HG03457 (cell line): Measurements from ENCODE around the gene PPDPF.

ENCODE experiments used
- ATAC-seq: cut with Tn5 transposase; IDR thresholded peaks from one replicate; pipeline ENCODE4 v1.9.1; 2021; ENCODE audit warnings: moderate number of reproducible peaks; ENCODE audit not compliant: unreplicated experiment

The PPDPF gene

GRCh38 chr20:63536241-63536977 is 15.8 kb downstream of the PPDPF start:
- no peak for ATAC-seq

DNA sequence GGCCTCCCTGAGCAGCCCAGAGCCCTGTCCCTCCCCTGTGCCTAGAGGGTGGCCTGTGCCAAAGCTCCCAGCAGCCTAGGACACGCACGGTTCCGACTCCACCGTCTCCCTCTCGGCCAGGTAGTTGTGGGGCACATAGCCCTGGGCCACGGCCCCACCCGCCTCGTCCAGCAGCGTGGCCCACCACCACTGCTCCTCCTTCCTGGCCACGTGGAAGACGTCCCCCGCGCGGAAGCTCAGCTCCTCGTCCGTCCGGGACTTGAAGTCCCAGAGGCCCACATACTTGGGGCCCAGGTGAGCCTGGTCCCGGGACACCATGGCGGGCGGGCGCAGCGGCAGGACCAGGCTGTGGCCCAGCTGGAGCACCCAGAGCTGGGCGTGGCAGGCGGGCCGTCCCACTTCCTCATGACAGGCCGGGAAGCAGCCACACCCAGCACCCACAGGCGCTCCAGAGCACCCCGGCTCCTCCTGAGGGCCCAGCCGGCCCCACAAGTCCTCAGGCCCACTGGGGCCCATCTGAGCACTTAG is 16.5 kb downstream of the PPDPF start, which contains the start of gene PTK6:
PTK6 (minus strand) TSS at position 380 of the 528 bp plus-strand sequence; CDS start at position 318, 62 bp downstream.
- ATAC-seq, result no peak

DNA sequence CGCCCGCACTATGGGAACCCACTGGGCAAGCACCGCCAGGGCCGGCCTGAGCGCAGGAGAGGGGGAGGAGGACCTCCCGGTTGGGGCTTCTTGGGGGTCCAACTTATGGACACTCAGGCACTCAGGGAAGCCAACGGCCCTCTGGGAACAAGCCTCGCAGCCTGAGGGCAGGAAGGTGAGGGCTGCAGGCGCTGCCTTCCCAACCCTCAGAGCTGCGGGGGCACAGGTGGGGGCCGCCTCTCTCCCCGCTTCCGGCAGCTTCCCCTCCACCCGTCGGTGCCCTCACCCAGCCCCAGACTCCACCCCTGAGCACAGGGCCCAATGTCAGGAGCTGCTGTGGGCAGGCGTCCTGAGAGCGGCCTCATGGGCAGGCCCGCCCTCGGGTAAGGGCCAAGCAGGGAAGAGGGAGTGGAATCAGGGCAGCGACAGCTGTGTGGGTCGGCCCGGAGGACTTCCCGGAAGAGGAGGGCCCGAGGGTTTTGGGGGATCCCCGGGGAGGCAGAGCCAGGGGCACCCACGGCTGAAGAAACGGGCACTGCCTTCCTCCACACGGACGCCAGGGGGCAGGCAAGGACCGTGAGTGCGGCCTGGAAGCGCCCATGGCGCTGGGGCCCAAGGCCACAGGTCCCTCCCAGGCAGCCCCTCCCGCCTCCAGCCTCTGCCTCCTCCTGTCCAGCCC is 17.1 kb downstream of the PPDPF start:
- ATAC-seq, result peak; percentile 73

- no peak for ATAC-seq
These were observed 17.9 kb downstream of the PPDPF start for GRCh38 chr20:63538204-63539091.

DNA sequence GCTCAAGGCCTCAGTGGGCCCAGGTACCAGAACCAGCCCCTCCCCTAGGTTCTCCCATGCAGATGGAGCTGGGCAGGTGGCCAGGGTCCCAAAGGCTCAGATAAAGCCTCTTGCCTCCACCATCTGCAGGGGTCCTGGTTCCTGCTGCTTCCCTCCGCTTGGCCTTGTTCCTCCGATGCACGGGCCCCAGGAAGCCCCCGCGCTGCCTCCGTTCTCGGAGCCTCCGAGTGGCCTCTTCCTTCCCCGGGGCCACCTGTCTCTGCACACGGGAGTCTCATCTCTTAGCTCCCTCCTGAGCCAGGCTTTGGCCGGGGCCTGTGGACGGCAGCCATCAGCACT is 18.5 kb downstream of the PPDPF start:
- ATAC-seq, result no peak

GRCh38 chr20:63539441-63540370 is 19.1 kb downstream of the PPDPF start:
- no peak for ATAC-seq

DNA sequence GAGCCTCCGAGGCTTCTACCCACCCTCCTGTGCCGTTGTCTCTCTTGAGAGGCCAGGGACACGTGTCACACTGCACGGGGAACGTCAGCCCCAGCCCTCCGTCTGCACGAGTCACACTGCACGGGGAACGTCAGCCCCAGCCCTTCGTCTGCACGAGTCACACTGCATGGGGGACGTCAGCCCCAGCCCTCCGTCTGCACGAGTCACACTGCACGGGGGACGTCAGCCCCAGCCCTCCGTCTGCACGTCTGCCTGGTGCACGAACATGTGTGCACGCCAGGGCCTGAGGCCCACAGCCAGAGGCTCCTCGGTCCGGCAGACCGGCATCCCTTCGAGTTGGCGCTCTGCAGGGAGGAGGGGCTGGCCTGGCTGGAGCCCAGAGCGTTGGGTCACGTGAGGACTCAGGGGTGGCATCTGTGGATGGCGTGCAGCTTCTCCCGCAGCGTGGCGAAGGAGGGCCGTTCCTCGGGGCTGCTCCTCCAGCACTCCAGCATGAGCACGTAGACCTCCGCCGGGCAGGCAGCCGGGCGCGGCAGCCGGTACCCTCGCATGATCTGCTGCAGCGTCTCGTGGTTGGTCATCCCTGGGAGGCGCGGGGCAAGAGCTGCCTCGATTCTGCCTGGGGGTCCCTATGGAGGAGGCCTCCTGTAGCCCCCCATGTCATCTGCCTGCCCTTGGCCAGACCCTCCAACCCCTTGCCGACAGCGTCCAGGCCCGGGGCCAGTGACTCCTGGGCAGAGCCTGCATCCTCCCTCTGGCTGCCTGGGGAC is 20.0 kb downstream of the PPDPF start:
- no peak for ATAC-seq

GRCh38 chr20:63541371-63541770 is 20.8 kb downstream of the PPDPF start:
- ATAC-seq, result no peak

GRCh38 chr20:63542031-63542559 is 21.5 kb downstream of the PPDPF start:
- ATAC-seq, result no peak

DNA sequence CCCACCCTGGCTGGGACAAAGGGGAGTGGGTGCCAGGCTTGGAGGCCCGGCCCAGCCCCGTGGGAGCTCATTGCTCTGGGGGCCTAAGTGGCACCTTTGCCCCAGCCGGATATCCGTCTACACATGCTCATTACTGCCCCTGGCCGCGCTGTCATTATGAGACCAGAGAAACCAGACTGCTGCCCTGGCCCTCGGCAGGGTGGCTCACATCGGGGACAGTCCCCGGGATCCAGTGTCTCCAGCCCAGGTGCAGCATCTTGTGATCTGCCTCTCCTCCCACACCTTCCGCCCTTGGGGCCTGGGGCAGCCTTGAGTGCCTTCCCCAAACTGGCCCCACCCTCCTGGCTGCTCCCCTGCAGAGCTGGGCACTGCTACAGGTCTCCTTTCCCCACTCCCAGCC is 22.1 kb downstream of the PPDPF start:
- ATAC-seq, result no peak

GRCh38 chr20:63543131-63543530 is 22.6 kb downstream of the PPDPF start:
- no peak for ATAC-seq

GRCh38 chr20:63543733-63544132 is 23.2 kb downstream of the PPDPF start:
- ATAC-seq, result no peak

DNA sequence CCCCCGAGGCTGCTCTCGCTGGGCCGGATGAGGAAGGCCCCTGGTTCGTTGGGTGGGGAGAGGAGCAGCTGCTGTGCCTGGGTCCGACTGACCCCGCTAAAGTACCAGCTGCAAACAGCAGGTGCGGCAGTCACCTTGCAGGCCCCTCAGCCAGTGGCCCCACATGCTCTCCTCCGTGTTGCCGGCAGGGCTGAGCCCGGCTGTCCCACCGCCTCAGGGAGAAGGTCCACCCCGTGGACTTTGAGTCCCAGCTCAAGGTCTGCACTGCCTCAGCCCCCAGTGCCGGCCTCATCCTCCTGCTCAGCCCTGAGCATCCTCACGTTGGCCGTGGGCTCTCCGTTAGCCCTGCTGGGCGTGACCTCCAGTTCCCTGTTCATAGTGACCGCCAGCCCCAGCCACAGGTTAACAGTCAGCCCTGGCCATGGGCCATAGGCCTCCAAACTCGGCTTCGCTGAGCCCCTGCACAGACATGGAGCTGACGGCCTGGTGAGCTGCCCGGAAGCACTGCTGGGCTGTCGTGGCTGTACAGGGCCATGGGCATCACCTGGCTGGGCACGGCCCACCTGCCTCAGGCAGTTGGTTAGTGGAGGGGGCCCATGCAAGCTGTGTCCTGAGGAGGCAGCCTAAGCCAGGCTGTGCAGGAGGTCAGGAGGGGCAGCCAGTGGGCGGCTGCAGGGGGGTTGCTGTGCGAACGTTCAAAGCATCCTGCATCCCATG is 23.8 kb downstream of the PPDPF start:
- no peak for ATAC-seq

DNA sequence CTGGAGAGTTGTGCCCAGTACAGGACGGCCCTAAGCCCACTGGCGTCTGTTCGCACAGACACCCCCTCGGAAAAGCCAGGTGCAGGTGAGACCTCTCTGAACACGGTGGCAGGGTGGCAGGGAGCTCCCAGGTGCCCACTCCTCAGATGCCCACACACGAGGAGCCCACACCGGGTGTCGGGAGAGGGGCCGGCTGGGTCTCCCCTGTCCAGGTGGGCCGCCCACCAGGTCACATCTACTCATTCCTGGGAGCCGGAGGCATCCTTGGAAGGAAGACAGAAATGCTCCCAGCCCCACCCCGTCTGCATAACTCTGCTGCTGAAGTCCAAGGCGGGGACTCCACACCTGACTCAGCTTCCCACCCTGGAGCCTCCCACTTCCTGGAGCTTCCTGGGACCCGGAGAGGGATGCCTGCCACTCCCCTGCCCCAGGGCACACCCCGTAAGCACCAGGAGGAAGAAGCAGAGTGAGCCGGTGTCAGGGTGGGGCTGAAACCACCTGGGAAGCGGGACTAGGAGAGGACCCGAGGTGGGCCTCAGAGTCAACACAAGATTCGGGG is 24.5 kb downstream of the PPDPF start:
- ATAC-seq, result no peak

DNA sequence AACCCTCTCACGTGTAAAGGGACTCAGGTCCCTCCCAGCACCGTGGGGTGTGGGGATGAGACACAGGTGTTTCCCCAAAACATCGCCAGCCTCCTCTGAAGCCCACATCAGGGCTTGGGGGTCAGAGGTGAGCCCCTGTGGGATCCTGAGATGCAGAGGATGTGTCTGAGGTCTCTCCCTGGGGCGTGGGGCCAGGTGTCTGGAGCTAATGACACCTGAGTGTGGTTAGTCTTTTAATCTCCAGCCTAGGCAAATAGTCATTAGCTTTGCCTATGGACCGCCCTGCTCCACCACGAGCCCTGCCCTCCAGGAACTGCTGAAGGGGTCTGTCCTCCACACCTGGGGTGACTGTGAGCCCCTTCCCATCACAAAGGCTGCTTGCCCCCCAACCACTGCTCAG is 25.2 kb downstream of the PPDPF start:
- no peak for ATAC-seq

DNA sequence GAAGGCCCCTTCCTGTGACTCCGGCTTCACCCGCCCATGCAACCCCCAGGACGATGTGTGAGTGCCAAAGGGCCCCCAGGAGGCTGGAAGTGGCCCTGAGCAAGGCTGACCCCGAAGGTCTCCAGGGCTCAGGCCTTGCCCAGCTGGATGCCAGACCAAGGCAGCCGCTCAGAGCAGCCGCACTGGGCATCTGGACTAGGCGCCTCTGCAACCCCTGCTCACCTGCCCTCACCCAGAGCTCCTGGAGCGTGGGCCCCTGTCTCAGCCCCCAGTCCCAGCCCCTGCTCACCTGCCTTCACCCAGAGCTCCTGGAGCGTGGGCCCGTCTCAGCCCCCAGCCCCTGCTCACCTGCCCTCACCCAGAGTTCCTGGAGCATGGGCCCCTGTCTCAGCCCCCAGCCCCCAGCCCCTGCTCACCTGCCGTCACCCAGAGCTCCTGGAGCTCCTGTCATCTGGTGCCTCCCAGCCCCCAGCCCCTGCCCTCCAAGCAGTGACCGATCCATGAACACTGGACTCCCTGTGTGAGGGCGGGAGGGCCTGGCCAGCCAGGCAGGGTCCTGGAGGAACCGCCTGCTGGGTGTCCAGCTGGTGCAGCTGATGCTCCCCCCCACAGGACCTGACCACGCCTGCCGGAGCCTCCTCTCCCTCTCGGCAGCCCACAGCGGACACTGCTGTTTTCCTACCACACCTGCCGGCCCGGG is 25.8 kb downstream of the PPDPF start:
- no peak for ATAC-seq

DNA sequence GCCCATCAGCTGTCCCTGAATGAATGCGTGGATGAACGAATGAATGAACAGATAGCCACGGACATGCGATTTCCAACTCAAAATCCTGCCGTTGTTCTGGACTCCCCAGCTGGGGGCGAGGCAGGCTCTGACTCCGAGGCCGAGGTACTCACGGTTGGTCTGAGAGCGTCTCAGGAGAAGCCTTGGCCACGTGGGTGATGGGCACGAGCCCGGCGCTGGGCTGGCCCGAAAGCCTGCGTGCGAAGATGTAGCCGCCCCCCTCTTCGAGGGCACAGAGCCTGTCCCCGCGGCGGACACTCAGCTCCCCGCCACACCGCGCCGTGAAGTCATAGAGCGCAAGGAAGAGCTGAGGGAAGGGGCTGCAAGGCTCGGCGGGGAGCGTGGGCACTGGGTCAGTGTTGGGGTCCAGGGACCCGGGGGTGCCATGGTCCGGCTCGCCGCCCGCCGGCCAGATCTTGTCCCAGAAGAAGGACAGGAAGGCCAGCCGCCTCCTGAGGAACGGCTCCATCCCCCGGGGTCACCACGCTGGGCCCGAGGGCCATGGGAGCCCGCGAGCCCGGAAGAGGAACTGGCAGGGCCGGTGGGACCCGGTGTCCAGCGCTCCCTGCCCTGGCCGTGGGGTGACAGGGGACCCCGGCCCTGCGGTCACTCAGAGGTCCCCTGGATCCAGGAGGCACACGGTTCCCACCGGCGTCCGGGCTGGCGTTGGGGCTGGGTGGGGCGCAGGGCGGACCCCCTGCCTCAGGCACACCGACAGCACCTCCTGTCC is 26.6 kb downstream of the PPDPF start:
- ATAC-seq, result no peak
